OCI-LY3 (cell line): ENCODE data around the gene FOS.

ENCODE experiments used
- EZH2phosphoT487 ChIP-seq: fragments of 200-600 bp; shearing (Covaris generic); IDR thresholded peaks from 2 replicates; pipeline ENCODE4 v1.6.1; 2018; ENCODE audit warnings: antibody characterized with exemption, mixed run types, low read depth
- TF ChIP-seq, protein P1 (sequence below): fragments of 200-600, 300-600 bp; sonication (generic); IDR thresholded peaks from 2 replicates; pipeline ENCODE4 v1.5.1; 2014; ENCODE audit warnings: antibody characterized with exemption, low read length, low read depth

DNA sequence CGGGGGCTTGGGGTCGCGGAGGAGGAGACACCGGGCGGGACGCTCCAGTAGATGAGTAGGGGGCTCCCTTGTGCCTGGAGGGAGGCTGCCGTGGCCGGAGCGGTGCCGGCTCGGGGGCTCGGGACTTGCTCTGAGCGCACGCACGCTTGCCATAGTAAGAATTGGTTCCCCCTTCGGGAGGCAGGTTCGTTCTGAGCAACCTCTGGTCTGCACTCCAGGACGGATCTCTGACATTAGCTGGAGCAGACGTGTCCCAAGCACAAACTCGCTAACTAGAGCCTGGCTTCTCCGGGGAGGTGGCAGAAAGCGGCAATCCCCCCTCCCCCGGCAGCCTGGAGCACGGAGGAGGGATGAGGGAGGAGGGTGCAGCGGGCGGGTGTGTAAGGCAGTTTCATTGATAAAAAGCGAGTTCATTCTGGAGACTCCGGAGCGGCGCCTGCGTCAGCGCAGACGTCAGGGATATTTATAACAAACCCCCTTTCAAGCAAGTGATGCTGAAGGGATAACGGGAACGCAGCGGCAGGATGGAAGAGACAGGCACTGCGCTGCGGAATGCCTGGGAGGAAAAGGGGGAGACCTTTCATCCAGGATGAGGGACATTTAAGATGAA is 630 bp downstream of the FOS start:
- TF ChIP-seq, protein P1, sequence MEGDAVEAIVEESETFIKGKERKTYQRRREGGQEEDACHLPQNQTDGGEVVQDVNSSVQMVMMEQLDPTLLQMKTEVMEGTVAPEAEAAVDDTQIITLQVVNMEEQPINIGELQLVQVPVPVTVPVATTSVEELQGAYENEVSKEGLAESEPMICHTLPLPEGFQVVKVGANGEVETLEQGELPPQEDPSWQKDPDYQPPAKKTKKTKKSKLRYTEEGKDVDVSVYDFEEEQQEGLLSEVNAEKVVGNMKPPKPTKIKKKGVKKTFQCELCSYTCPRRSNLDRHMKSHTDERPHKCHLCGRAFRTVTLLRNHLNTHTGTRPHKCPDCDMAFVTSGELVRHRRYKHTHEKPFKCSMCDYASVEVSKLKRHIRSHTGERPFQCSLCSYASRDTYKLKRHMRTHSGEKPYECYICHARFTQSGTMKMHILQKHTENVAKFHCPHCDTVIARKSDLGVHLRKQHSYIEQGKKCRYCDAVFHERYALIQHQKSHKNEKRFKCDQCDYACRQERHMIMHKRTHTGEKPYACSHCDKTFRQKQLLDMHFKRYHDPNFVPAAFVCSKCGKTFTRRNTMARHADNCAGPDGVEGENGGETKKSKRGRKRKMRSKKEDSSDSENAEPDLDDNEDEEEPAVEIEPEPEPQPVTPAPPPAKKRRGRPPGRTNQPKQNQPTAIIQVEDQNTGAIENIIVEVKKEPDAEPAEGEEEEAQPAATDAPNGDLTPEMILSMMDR = no peak
- no peak for TF ChIP-seq EZH2phosphoT487
